CD1c-positive myeloid dendritic cell (primary cell): Measurements from ENCODE around the gene MGST1.

Experiments used
- DNase-seq: peaks from one replicate; pipeline ENCODE4 v3.0.0-alpha.2; 2016; ENCODE audit errors: extremely low spot score

MGST1 gene, protein sequence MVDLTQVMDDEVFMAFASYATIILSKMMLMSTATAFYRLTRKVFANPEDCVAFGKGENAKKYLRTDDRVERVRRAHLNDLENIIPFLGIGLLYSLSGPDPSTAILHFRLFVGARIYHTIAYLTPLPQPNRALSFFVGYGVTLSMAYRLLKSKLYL

DNA sequence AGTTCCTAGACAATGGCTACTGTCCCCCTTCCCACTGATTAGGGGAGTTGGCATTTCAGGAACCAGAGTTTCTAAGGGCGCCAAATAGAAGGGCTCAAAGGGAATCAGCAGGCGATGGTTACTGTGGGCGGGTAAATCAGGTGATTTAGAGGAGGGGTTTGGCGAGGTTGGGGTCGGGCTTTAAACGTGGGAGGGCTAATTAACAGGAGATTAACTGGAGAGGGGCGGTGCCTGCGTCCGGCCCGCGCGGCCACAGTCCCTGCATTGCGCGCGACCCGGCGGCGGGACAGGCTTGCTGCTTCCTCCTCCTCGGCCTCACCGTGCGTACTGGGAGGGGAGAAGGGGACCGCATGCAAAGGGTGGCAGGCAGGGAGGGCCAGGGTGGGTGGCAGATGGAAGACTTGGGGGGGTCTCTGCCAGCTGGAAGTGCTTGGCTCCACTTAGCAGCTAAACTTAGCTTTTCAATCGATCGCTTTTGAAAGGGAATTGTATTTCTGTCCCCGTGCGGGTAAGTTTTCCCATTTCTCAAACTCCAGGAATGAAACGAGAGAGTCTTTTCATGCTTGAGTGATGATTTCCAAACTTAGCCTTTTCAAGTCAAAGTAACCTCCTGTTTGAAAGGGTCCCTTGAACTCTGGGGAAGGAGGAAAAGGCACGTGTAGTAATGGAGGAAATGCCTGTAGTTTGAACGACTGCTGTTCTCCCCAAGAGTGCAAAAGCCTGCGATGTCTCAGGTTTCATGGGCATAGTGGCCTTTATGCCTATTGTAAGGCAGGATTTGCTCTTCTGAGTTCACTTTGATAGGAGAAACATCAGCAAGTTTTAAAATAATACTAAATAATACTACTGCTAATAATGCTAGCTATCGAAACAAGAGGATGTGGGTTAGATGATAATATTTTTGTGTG, at the start of gene MGST1:
Gene MGST1 (plus strand): TSS at position 255 of the 908 bp plus-strand sequence. CDS start 6,608 bp downstream, outside the sequence.
- peak; percentile 54 for DNase-seq

DNA sequence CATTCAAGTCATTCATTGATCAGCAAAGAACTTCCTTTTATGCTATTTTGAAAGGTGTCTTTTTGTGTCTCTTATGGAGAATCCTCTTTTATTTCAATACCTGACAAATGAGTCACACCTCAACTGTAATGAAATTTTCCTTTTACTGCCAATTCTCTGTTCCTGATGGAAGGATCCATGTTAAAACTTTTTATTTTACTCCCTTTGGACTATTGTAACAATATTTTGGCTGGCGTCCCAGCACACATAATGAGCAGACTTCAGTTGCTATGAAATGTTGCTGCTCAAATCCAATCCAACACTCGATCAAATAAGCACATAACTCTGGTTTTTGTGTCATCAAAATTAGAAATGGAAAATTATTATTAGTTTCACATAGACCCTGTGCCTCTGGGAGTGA, 48.0 kb upstream of the MGST1 start:
- DNase-seq = no peak

DNA sequence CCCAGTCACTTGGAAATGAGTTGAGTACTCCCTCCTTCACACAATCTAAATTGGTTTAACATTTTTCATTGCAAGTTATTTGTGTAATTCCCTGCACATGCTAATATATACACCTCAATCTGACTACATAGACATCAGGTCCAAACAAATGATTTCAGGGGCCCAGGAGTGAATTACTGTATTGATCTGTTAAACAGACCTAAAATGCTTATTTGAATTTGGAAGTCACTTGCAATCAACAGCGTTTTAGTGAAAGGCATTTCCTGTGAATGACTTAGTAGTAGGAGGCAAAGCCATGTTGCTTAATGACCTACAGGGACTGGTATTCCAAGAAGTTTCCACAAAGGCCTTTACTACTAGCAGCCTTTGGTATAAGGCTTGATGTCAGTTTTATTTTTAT, 47.3 kb upstream of the MGST1 start:
- DNase-seq = no peak

DNA sequence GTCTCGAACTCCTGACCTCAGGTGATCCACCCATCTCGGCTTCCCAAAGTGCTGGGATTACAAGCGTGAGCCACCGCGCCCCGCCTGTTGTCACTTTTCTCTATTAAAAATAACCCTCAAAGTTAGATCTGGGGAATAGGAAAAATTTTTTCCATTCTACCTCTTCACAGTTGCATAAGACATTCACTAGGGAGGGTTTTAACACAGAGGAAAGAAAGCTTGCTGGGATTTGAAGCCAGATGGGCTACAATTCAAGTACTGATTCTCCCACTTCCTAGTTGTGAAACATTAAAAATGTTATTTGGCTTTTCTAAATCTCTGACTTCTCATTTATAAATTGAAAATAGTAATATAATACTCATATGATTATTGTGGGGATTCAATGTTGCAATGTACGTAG, 46.7 kb upstream of the MGST1 start:
- DNase-seq = no peak

DNA sequence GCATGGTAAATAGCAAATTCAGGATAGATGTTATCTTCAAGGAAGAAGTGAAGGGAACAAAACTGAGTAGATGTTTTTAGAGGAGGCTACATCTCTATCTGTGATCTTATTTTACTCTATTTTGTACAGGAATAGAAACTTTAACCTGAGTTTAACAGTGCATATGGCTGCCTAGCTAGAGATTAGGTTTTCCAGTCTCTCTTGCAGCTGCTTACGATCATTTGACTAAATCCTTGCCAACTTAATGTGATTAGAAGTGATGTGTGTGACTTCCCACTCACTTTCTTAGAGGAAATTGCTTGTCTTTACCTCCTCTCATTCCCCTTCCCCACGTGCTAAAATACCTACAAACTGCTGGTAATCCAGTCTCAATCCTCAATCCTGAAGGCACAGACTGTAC, 43.5 kb upstream of the MGST1 start:
- no peak for DNase-seq

DNA sequence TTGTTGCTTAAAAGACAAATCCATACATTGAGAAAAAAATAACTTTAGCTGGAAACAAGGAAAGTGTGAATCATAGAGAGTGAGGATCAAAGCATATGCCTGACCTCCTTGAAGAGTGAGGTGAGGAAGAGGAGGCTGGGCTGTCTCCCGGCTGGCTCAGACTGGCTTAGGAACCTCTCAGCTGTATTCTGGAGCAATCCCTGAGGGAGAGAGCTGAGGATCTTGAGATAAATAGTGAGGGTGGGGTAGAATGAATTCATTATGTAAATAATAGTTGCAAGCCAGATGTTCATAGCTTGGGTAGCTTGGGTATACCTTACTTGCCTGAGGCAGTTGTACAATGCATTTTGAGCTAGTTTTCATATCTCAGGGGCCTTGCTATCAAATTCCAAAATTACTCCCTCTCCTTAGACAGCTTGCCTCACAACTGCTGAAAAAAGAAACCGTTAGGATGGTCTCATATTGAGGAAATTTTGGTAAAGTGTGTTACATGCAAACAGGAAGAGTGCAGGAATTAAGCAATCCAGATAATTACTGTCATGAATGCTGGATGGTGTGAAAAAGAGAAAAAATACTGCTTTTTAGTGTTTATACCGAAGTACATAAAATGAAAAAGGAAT, 39.5 kb upstream of the MGST1 start:
- no peak for DNase-seq

DNA sequence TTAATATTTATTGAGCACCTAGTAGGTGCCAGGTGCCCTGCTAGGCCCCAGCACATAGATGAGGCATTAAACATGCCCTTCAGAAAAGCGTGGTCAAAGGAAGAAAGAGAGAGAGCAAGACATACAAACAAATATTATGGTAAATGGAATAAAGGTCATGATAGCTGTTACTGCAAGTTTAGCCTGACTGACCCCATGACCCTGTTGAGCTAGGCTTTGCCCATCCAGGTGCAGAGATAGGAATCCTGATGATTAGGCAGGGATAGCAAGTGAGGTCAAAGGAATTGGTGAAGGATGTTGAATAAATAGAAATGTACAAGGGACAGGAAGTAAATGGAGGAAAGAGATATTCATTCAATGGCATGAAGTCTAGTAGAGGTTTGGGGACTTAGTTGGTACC, 36.5 kb upstream of the MGST1 start:
- no peak for DNase-seq

DNA sequence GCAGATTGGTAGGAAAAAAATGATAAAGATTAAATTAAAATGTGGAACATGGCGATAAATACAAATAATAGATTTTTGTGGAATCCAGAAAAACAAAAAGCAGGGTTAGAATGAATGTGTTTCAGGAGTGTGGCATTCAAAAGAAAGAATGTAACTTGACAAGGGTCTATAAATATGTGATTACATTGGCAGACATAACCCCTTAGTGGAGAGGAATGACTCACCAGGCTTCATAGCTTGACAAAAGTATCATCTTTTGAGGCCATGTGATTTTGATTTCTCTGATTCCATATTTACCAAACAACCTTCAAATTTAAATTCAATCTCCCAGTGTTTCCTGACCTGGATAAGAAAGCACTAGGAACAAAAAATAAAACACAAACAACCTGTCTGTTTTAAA, 24.4 kb upstream of the MGST1 start:
- DNase-seq = no peak

DNA sequence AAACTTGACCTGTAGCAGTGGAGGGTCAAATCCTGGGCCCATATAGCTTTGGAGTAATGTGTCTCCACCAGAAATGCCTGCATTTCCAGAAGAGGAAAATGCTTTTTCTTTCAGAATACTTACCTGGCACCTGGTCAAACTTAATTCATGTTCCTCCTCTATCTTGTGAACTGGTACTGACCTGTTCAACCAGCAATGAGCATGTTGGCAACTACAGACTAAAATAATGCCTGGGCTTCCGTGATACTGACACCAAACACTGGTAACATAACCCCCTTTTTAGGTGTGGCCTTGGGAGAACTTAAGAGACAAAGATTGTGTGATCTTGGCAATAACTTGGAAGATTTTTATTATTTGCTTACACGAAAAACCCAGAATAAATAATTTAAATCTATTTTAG, 23.8 kb upstream of the MGST1 start:
- no peak for DNase-seq

DNA sequence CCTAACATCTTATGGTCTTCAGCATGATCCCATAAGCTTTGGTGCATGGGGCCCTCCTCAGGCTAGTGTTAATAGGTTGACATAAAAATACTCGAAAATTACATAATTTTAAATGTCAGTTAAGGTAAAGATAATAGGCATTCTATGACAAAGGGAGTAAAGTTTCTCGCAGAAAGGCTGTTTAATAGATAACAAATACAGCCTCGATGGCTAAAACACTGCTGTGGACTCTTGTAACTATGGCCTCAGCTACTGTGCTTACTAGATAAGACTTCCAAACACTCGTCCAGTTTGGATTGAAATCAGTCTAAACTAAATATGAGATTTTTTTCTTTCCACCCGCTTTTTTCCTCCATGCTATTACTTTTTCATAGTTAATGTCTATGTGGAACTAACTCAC, 23.2 kb upstream of the MGST1 start:
- DNase-seq = no peak

DNA sequence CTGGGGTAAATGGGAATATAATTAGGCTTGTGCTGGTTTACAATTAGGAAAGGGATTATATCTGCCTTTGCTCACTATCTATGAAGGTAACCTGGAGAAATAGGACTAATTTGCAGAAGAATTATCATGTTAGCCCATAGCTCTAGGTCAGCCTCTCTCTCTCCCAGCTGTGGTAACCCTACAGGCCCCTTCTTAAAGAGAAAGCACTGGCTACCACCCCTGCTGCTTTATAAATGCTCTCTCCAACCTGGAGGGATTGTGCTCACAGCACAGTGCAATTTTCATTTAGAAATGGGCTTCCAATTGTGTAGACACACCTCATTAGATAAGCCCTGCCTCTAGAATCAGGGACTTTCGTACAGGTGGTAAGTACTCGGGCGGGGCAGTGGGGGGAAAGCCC, 22.7 kb upstream of the MGST1 start:
- no peak for DNase-seq

DNA sequence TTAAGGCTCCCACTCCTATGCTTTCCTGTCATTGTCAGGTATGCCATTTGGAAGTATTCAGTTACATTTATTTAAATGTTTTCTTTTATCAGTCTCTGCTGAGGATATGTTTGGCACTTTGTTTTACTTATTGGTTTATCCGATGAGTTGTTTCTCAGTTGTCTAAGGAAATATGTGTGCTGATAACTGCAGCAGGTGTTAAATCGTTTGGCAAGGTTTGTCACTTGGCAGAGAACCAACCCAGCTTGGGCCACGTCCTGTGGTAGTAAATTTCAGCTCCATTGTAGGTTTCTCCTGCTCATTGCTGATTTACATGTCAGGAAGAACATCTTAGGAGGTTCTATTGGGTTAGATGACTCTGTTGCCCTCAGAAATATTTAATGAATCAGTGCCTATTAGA, 22.0 kb upstream of the MGST1 start:
- DNase-seq = no peak

DNA sequence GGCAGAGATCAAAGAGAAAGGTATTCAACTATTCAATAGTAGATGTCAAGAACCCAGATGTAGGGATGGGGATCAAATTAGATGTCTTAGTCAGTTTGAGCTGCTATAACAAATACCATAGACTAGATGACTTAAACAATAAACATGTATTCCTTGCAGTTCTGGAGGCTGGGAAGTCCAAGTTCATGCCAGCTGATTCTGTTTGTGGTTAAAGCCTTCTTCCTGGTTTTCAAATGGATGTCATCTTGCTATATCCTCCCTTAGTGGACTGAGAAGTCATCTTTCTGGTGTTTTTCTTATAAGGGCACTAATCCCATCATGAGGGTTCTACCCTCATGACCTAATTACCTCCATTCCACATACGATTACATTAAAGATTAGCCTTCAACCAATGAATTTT, 19.5 kb upstream of the MGST1 start:
- DNase-seq = no peak

DNA sequence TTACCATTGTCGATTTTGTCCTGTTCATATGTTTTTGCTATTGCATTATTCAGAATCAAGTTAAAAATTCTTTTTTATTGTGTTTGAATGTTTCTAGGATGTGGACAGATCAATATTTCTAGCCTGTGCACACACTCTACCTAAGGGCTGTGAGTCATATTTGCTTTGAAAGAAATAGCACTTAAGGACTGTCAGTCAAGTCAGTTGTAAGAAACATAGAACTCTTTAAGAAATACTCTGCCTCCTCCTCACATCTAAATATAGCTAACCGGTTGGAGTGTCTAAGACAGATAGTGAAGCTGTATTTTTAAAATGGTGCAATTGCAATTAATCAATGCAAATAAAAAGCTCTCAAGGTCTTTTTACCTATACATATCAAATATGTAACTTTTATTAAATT, 17.9 kb upstream of the MGST1 start:
- no peak for DNase-seq

DNA sequence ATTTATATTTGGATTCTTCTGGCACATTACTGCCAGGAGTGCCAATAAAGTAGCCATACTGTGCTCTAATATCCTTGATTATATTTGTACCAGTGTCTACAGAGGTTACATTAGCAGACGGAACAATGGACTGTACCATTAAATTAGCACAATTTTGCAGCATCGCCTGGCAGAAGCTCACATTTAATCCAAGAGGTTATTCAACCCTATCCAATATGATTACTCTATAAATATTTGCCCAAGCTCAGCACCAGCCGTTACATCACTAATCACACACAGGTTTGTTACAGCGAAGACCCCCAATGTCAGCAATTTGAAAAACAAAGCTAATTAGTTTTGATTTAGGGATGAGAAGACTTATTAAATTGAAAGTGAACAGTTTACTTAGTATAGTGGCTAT, 16.9 kb upstream of the MGST1 start:
- no peak for DNase-seq

DNA sequence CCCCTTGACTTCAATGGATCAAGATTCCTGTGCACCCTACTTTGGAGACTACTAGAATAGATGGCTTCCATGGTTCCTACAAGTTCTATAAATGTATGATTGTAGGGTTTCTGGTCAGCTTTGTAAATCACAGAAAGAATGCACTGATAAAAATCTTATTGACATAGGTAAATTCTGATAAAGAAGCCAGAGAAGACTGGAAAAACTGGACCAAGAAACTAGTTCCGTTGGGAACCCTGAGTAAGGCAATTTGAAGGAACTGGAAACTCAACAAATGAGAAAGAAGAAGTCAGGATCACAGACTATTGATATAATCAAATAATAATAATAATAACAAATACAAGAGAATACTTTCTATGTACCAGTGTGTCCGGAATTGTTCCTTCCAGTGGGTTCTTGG, 15.4 kb upstream of the MGST1 start:
- no peak for DNase-seq

DNA sequence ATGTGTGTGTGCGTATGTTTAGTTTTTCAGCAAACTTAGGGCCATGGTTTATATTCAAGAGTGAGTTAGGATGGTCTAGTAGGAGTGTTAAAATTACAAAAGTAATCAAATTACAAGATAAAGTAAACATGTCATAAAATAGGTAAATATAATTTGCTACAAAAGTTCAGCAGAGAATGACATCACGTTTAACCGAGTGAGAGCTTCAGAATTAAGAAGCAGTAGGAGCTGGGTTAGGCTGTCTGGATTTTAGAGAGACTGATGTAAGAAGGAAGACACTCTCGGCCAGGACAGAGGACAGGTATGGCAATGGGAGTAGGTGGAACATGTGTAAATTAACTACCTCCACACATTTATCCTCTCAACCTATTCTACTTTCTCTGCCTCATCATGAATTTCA, 11.6 kb upstream of the MGST1 start:
- DNase-seq = no peak

DNA sequence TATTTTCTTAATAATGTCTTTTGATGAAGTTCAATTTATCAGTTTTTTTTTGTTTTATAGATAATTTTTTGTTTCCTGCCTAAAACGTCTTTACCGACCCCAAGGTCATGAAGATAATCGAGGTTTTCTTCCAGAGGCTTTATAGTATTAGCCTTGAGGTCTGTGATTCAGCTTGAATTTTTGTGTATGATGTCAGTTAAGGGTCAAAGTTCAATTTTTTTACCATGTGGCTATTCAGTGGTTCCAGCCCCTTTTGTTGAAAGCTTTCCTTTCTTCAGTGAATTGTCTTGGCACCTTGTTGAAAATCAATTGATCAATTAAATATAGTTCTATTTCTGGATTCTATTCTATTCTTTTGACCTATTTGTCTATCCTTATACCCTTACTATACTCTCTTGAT, 3.2 kb upstream of the MGST1 start:
- DNase-seq = no peak

DNA sequence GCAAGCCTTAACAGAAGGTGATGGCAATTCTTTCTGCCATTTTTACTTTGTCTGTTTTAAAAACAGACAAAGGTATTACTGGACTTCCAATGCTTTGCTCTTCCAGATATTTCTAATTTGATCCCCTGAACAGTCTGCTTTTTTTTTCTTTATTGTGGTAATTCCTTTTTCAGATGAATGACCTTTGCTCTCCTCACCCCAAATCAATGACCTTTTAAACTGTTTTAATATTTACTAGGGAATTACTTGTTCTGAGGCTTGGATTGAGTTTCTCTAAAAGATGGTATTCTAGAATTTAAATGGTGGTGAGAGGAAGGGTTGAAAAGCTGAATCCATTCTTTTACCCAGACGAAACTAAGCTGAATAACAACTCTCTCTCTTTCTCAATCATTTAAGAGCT, 2.3 kb upstream of the MGST1 start:
- DNase-seq = no peak

DNA sequence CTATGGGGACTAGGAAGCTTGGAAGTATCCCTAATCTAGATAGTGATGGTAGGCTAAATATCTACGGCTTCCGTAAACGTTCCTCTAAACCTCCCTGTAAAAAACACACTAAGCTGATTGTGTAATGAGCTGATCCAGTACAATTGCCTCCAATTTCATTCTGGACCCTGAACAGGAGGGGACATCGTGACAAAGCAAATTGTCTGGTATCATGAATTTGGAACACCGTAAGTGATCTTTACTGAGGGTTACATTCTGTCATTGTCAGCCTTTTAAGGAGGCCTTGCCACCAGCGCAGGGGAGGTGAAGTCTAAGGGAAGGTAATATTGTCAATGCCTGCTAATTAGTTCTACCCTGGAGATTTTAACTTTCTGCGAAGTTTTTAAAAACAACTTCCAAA, 487 bp upstream of the MGST1 start:
- no peak for DNase-seq

DNA sequence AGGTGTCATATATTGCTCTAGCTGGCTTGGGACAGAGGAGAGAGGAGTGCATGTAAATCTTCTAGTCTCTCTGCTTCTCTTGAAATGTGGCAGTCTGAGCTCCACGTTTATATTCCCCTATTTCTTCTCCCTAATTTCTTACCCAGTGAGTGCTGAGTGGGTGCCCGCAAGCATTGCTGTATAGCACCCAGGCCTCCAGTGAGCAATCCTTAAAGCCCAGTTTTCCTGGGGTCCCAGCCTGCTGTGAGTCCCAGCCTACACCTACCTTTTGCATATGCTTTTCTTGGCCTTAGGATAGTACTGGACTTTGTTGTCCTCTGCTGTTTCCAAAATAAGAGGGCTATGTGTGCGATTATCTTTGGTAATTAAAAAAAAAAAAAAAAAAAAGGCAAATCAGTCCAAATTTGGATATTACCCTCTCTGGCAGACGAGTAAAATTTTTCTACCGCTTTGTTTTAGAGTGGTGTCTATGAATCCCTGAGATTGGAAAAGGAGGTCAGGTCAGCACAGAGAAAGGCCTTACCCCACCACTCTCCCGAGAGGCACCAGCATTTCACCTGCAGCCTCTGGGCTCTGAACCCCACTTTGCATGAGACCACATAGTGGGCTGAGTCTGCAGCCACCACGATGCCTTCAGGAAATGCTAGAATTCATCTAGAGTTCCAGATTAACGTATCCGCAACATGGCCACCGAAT, 1.1 kb downstream of the MGST1 start:
- peak; percentile 25 for DNase-seq

DNA sequence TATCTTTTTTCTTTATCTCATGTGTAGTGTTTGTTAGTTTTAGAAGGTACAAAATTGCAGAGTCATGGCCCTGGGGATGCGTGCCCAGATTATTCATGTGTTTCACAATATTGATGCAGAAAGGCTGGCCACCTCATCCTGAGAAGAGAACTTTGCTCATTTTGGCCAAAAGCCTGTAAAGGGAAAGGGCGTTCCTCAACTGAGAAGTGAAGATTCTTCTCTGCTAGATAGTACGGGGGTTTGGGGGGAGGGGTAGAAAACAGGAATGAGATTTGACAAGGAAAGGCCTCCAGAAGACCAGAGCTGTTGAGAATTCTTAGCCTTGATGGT, 1.7 kb downstream of the MGST1 start:
- DNase-seq = peak; percentile 91

DNA sequence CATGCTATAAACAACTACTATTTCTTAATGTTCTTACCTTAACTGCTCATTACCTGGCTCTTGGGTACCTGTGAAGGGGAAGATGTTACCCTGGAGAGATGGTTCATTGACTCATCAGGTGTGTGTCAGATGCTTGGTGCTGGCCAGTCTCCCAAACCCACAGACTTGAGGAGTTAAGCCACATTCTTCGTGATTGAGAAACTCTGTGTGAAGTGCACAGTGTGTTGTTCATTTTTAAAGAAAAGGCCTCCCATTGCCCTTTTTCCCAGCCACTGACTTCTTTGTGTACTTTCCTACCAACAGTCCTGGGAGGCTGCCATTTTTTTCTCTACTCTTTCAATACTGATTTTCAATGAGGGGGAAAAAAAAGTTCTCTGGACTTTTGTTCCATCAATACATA, 3.2 kb downstream of the MGST1 start:
- peak; percentile 21 for DNase-seq
